DOHH2 (cell line): ENCODE measurements around the gene PTPRN2.

Experiments used
- H3F3A ChIP-seq: fragments of 200-600 bp; sonication (generic), shearing (Covaris generic); 2 replicates; pipeline ENCODE4 v1.6.0; 2016; ENCODE audit warnings: antibody characterized with exemption, mild to moderate bottlenecking; ENCODE audit not compliant: control insufficient read depth, insufficient read depth
- H3K27ac ChIP-seq: fragments of 200-600 bp; sonication (generic); 2 replicates; pipeline ENCODE4 v1.5.1; 2014; ENCODE audit warnings: low read depth, mild to moderate bottlenecking, low read length, moderate library complexity
- H3K27me3 ChIP-seq: fragments of 200-600 bp; sonication (generic); 2 replicates; pipeline ENCODE4 v1.6.1; 2014; ENCODE audit warnings: mild to moderate bottlenecking, low read length, mixed read lengths; ENCODE audit not compliant: control insufficient read depth
- H3K36me3 ChIP-seq: fragments of 200-600 bp; sonication (generic); 2 replicates; pipeline ENCODE4 v1.6.1; 2014; ENCODE audit warnings: mild to moderate bottlenecking, low read length, moderate library complexity, mixed read lengths; ENCODE audit not compliant: control insufficient read depth
- H3K4me1 ChIP-seq: fragments of 200-600 bp; sonication (generic); 2 replicates; pipeline ENCODE4 v1.6.1; 2014; ENCODE audit warnings: mild to moderate bottlenecking, low read length, mixed read lengths; ENCODE audit not compliant: control insufficient read depth
- H3K4me2 ChIP-seq: fragments of 200-600 bp; sonication (generic); 2 replicates; pipeline ENCODE4 v1.6.0; 2014; ENCODE audit warnings: mild to moderate bottlenecking, low read length, moderate library complexity
- H3K4me3 ChIP-seq: fragments of 200-600 bp; sonication (generic); 2 replicates; pipeline ENCODE4 v1.5.1; 2014; ENCODE audit warnings: mild to moderate bottlenecking, low read length, mixed read lengths
- H3K79me2 ChIP-seq: fragments of 200-600 bp; sonication (generic); 2 replicates; pipeline ENCODE4 v1.6.1; 2014; ENCODE audit warnings: mild to moderate bottlenecking, low read length, mixed read lengths; ENCODE audit not compliant: control insufficient read depth
- H3K9me2 ChIP-seq: fragments of 200-600 bp; sonication (generic); replicated peaks from 2 replicates; pipeline ENCODE4 v1.6.1; 2014; ENCODE audit warnings: mild to moderate bottlenecking, low read length, mixed read lengths; ENCODE audit not compliant: control insufficient read depth
- H3K9me3 ChIP-seq: fragments of 200-600 bp; sonication (generic); 2 replicates; pipeline ENCODE4 v1.6.1; 2014; ENCODE audit warnings: antibody characterized with exemption, low read length, mixed read lengths; ENCODE audit not compliant: control insufficient read depth, insufficient read depth
- H4K20me1 ChIP-seq: fragments of 200-600 bp; sonication (generic); 2 replicates; pipeline ENCODE4 v1.6.0; 2014; ENCODE audit warnings: low read depth, mild to moderate bottlenecking, antibody characterized with exemption, low read length, moderate library complexity; ENCODE audit not compliant: control insufficient read depth, insufficient read depth
- EZH2phosphoT487 ChIP-seq: fragments of 200-600 bp; sonication (generic); IDR thresholded peaks from 2 replicates; pipeline ENCODE4 v1.6.1; 2017; ENCODE audit warnings: borderline replicate concordance, mild to moderate bottlenecking, antibody characterized with exemption, low read length, moderate library complexity, mixed read lengths
- TF ChIP-seq, protein P1 (sequence below): fragments of 200-600 bp; sonication (generic); IDR thresholded peaks from one replicate; pipeline ENCODE4 v1.5.1; 2014; ENCODE audit warnings: antibody characterized with exemption, mild to moderate bottlenecking, low read depth, low read length; ENCODE audit not compliant: poor library complexity, severe bottlenecking

Gene PTPRN2

DNA sequence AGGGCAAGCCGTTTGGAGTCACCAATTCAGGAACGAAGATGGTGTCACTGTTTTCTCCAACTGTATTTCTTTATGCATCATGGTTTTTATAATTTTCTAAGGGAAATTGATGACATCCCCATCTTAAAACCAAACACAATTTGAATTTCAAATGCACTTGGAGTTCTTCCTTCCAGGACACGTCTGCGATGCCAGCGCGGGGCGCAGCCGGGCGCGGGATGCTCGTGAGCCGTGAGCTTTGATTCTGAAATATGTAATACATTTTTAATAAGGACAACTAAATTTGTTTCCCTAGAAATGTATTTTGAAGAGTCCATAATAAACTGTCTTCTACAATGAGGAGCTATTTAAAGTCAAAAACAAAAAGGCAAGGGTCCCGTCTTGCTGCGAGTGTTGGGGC lies 758.7 kb downstream of the PTPRN2 start:
- Histone ChIP-seq H3K36me3 (no peaks in the 10 kb centered on the region), H3K4me3 (no peak overlapping the region), H3K4me2 (no peak overlapping the region), H3K27ac (no peak overlapping the region), H3K79me2 (no peaks in the 10 kb centered on the region), H3K4me1 (no peaks in the 10 kb centered on the region), H3F3A (no peaks in the 10 kb centered on the region), H3K27me3 (no peaks in the 10 kb centered on the region), H3K9me2 (no peaks in the 10 kb centered on the region), H3K9me3 (peaks cover 48% of the 10 kb centered on the region; the same call in 1 of the 2 replicates), H4K20me1 (no peaks in the 10 kb centered on the region)
- TF ChIP-seq, protein P1, sequence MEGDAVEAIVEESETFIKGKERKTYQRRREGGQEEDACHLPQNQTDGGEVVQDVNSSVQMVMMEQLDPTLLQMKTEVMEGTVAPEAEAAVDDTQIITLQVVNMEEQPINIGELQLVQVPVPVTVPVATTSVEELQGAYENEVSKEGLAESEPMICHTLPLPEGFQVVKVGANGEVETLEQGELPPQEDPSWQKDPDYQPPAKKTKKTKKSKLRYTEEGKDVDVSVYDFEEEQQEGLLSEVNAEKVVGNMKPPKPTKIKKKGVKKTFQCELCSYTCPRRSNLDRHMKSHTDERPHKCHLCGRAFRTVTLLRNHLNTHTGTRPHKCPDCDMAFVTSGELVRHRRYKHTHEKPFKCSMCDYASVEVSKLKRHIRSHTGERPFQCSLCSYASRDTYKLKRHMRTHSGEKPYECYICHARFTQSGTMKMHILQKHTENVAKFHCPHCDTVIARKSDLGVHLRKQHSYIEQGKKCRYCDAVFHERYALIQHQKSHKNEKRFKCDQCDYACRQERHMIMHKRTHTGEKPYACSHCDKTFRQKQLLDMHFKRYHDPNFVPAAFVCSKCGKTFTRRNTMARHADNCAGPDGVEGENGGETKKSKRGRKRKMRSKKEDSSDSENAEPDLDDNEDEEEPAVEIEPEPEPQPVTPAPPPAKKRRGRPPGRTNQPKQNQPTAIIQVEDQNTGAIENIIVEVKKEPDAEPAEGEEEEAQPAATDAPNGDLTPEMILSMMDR = no peak
- no peak for TF ChIP-seq EZH2phosphoT487

DNA sequence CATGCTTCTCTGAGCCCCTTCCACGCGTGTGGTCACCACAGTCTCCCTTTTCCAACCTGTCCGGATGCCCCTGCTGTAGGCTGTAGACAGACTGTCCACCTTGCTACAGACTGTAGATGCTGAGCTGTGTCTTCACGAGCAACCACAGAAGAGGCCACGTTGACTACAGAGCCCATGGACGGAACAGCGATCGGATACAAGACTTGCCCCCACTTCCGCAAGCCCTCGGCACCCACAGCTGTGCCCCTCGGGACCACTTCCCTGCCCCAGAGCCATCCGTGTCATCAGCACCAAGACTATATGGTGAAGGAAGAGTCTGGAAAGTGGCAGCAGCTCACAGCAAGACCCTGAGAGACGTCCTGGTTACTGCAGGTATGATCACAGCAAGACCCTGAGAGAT lies 759.4 kb downstream of the PTPRN2 start:
- H3K79me2 ChIP-seq = no peaks in the 10 kb centered on the region
- H3K9me3 ChIP-seq = peaks cover 41% of the 10 kb centered on the region; the same call in 1 of the 2 replicates
- H3K27ac ChIP-seq = no peak overlapping the region
- H4K20me1 ChIP-seq = no peaks in the 10 kb centered on the region
- H3K4me1 ChIP-seq = no peaks in the 10 kb centered on the region
- H3K4me2 ChIP-seq = no peak overlapping the region
- H3F3A ChIP-seq = no peaks in the 10 kb centered on the region
- no peak for TF ChIP-seq EZH2phosphoT487
- TF ChIP-seq, protein P1 = no peak
- no peaks in the 10 kb centered on the region for H3K36me3 ChIP-seq
- H3K9me2 ChIP-seq = no peaks in the 10 kb centered on the region
- no peaks in the 10 kb centered on the region for H3K27me3 ChIP-seq
- H3K4me3 ChIP-seq = no peak overlapping the region

DNA sequence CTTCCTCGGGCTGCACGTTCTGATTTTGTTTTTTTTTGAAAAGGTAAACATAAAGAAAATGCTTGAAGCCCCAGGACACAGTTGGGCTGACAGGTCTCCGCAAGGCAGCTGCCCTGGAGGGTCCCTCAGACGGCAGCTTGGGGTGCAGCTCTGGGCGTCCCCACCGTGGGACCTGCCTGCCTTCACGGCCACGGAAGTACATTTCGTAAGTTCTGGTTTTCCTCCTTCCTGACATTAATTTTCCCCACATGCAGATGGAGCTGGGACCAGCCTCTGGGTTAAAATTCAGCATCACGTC lies 759.8 kb downstream of the PTPRN2 start:
- Histone ChIP-seq H3K9me2 (no peaks in the 10 kb centered on the region), H3K79me2 (no peaks in the 10 kb centered on the region), H3K36me3 (no peaks in the 10 kb centered on the region), H3K27me3 (no peaks in the 10 kb centered on the region), H3K4me3 (no peak overlapping the region), H3K4me2 (no peak overlapping the region), H3K27ac (no peak overlapping the region), H3K9me3 (peaks cover 40% of the 10 kb centered on the region; the same call in 1 of the 2 replicates), H3F3A (no peaks in the 10 kb centered on the region), H3K4me1 (no peaks in the 10 kb centered on the region), H4K20me1 (no peaks in the 10 kb centered on the region)
- TF ChIP-seq EZH2phosphoT487 = no peak
- TF ChIP-seq, protein P1 = no peak
